ENCODE results near the gene PTDSS2.
A peak's percentile ranks its signal among the peaks of the same experiment; 100 is the strongest.

Gene PTDSS2

GRCh38 chr11:532527-532985, 82.5 kb downstream of the PTDSS2 start:
- H3K27ac ChIP-seq (ENCODE audit: low read length) = no peak overlapping the region
- no peaks in the 10 kb centered on the region for H3K27me3 ChIP-seq (replicated peaks; ENCODE audit: insufficient read depth, low read length)
- H3K4me2 ChIP-seq (ENCODE audit: low read depth, low read length) = no peak overlapping the region
- no peaks in the 10 kb centered on the region for H3K9me3 ChIP-seq (replicated peaks; ENCODE audit: insufficient read depth, low read length)
- H3K4me3 ChIP-seq (ENCODE audit: low read length) = no peak overlapping the region
- H3K36me3 ChIP-seq (replicated peaks; ENCODE audit: insufficient read depth, low read length) = no peaks in the 10 kb centered on the region
- no peak overlapping the region for H3K9ac ChIP-seq (ENCODE audit: low read length)
- no peaks in the 10 kb centered on the region for H3K9me2 ChIP-seq (replicated peaks; ENCODE audit: insufficient read depth, low read length)
- H3K4me1 ChIP-seq (ENCODE audit: low read length) = peaks cover 12% of the 10 kb centered on the region
- no peak for DNase-seq
- no peak for TF ChIP-seq EZH2 (optimal IDR thresholded peaks at IDR 0.05; ENCODE audit: low read depth, low read length)
- TF ChIP-seq CTCF (IDR thresholded peaks at IDR 0.05; ENCODE audit: low read length) = no peak
- TF ChIP-seq EZH2phosphoT487 (IDR thresholded peaks at IDR 0.05; ENCODE audit: low read length) = no peak
- no peaks in the 10 kb centered on the region for H4K20me1 ChIP-seq (ENCODE audit: insufficient read depth, low read length)
- H3K79me2 ChIP-seq (ENCODE audit: low read length) = peaks cover 18% of the 10 kb centered on the region
- H2AFZ ChIP-seq (ENCODE audit: low read length) = no peak overlapping the region
- peaks cover 16% of the 10 kb centered on the region for H3F3A ChIP-seq (ENCODE audit: insufficient read depth, low read length)

GRCh38 chr11:532986-533585, 83.0 kb downstream of the PTDSS2 start:
- Histone ChIP-seq H3F3A (ENCODE audit: insufficient read depth, low read length) (peaks cover 16% of the 10 kb centered on the region), H4K20me1 (ENCODE audit: insufficient read depth, low read length) (no peaks in the 10 kb centered on the region), H3K27me3 (replicated peaks; ENCODE audit: insufficient read depth, low read length) (no peaks in the 10 kb centered on the region), H3K79me2 (ENCODE audit: low read length) (peaks cover 18% of the 10 kb centered on the region), H3K4me2 (ENCODE audit: low read depth, low read length) (no peak overlapping the region), H2AFZ (ENCODE audit: low read length) (no peak overlapping the region), H3K9me2 (replicated peaks; ENCODE audit: insufficient read depth, low read length) (no peaks in the 10 kb centered on the region), H3K27ac (ENCODE audit: low read length) (no peak overlapping the region), H3K4me1 (ENCODE audit: low read length) (peaks cover 17% of the 10 kb centered on the region), H3K9ac (ENCODE audit: low read length) (no peak overlapping the region), H3K4me3 (ENCODE audit: low read length) (no peak overlapping the region), H3K9me3 (replicated peaks; ENCODE audit: insufficient read depth, low read length) (no peaks in the 10 kb centered on the region), H3K36me3 (replicated peaks; ENCODE audit: insufficient read depth, low read length) (no peaks in the 10 kb centered on the region)
- TF ChIP-seq CTCF (IDR thresholded peaks at IDR 0.05; ENCODE audit: low read length) (no peak), EZH2phosphoT487 (IDR thresholded peaks at IDR 0.05; ENCODE audit: low read length) (no peak), EZH2 (optimal IDR thresholded peaks at IDR 0.05; ENCODE audit: low read depth, low read length) (no peak)
- DNase-seq = no peak

- peaks cover 16% of the 10 kb centered on the region for H3F3A ChIP-seq (ENCODE audit: insufficient read depth, low read length)
- no peak for TF ChIP-seq CTCF (IDR thresholded peaks at IDR 0.05; ENCODE audit: low read length)
- TF ChIP-seq EZH2 (optimal IDR thresholded peaks at IDR 0.05; ENCODE audit: low read depth, low read length) = no peak
- no peak for TF ChIP-seq EZH2phosphoT487 (IDR thresholded peaks at IDR 0.05; ENCODE audit: low read length)
- H3K27me3 ChIP-seq (replicated peaks; ENCODE audit: insufficient read depth, low read length) = no peaks in the 10 kb centered on the region
- no peaks in the 10 kb centered on the region for H3K9me2 ChIP-seq (replicated peaks; ENCODE audit: insufficient read depth, low read length)
- H3K27ac ChIP-seq (ENCODE audit: low read length) = peak overlapping the region; percentile 62; the same call in 1 of the 2 replicates
- peak overlapping the region; percentile 63 for H3K4me2 ChIP-seq (ENCODE audit: low read depth, low read length)
- H3K79me2 ChIP-seq (ENCODE audit: low read length) = peaks cover 18% of the 10 kb centered on the region
- no peaks in the 10 kb centered on the region for H4K20me1 ChIP-seq (ENCODE audit: insufficient read depth, low read length)
- no peaks in the 10 kb centered on the region for H3K36me3 ChIP-seq (replicated peaks; ENCODE audit: insufficient read depth, low read length)
- H3K9me3 ChIP-seq (replicated peaks; ENCODE audit: insufficient read depth, low read length) = no peaks in the 10 kb centered on the region
- peak overlapping the region; percentile 87; the same call in 1 of the 2 replicates for H3K9ac ChIP-seq (ENCODE audit: low read length)
- H3K4me3 ChIP-seq (ENCODE audit: low read length) = peak overlapping the region; percentile 83
- H2AFZ ChIP-seq (ENCODE audit: low read length) = no peak overlapping the region
- peaks cover 19% of the 10 kb centered on the region for H3K4me1 ChIP-seq (ENCODE audit: low read length)
- no peak for DNase-seq
Observed at GRCh38 chr11:533586-534395, 83.7 kb downstream of the PTDSS2 start.
